Neural crest cell (in vitro differentiated cells): ENCODE measurements around the gene E2F8. TPM values are rescaled to one million over a fixed set of nuclear protein-coding genes. Genes with fewer than 3 reads are reported as not detected.

Experiments
- DNase-seq: peaks from one replicate; pipeline ENCODE4 v3.0.0; 2021; ENCODE audit warnings: low read depth, mixed read lengths, low spot score
- H3K27ac Mint-ChIP-seq: one replicate; pipeline ENCODE4 v1.8.0; 2021; ENCODE audit warnings: mild to moderate bottlenecking, mixed read lengths; ENCODE audit not compliant: unreplicated experiment
- H3K27me3 Mint-ChIP-seq: 2 replicates; pipeline ENCODE4 v1.8.0; 2021; ENCODE audit warnings: low read depth, mild to moderate bottlenecking, mixed read lengths
- H3K36me3 Mint-ChIP-seq: 2 replicates; pipeline ENCODE4 v1.8.0; 2021; ENCODE audit warnings: low read depth, mild to moderate bottlenecking, mixed read lengths
- H3K4me1 Mint-ChIP-seq: 2 replicates; pipeline ENCODE4 v1.8.0; 2021; ENCODE audit warnings: mixed read lengths
- H3K4me3 Mint-ChIP-seq: one replicate; pipeline ENCODE4 v1.8.0; 2021; ENCODE audit warnings: mild to moderate bottlenecking, mixed read lengths
- H3K9me3 Mint-ChIP-seq: 2 replicates; pipeline ENCODE4 v1.8.0; 2021; ENCODE audit warnings: mixed read lengths
- CTCF ChIP-seq: fragments of 200-600 bp; sonication (generic); conservative IDR thresholded peaks from 2 replicates; pipeline ENCODE4 v1.5.0; 2021; ENCODE audit warnings: antibody characterized with exemption, mild to moderate bottlenecking
- total RNA-seq: library from RNA; stranded (reverse); gene quantifications from 2 replicates; pipeline ENCODE4 v1.2.1, GENCODE V29; 2021

E2F8 gene
- total RNA-seq, 1 donor from 2014 or later, result 11.5 TPM

- Mint-ChIP-seq H3K27ac (no peak overlapping the region), H3K9me3 (no peaks in the 10 kb centered on the region), H3K4me3 (no peak overlapping the region), H3K4me1 (peaks cover 8% of the 10 kb centered on the region), H3K36me3 (no peaks in the 10 kb centered on the region), H3K27me3 (peaks cover 3% of the 10 kb centered on the region)
- no peak for TF ChIP-seq CTCF
- DNase-seq, result no peak
Measured at GRCh38 chr11:19283991-19284390, 43.2 kb upstream of the E2F8 start.

- no peaks in the 10 kb centered on the region for H3K9me3 Mint-ChIP-seq
- no peak overlapping the region for H3K27ac Mint-ChIP-seq
- H3K27me3 Mint-ChIP-seq, result no peaks in the 10 kb centered on the region
- H3K36me3 Mint-ChIP-seq, result no peaks in the 10 kb centered on the region
- DNase-seq, result no peak
- H3K4me3 Mint-ChIP-seq, result no peak overlapping the region
- no peak for TF ChIP-seq CTCF
- peaks cover 8% of the 10 kb centered on the region for H3K4me1 Mint-ChIP-seq
Measured at GRCh38 chr11:19281555-19281954, 40.8 kb upstream of the E2F8 start.

GRCh38 chr11:19281041-19281440, 40.3 kb upstream of the E2F8 start:
- Mint-ChIP-seq H3K27ac (no peak overlapping the region), H3K36me3 (no peaks in the 10 kb centered on the region), H3K4me1 (peaks cover 8% of the 10 kb centered on the region), H3K4me3 (no peak overlapping the region), H3K9me3 (no peaks in the 10 kb centered on the region), H3K27me3 (no peaks in the 10 kb centered on the region)
- no peak for TF ChIP-seq CTCF
- DNase-seq, result no peak

GRCh38 chr11:19279451-19279850, 38.7 kb upstream of the E2F8 start:
- DNase-seq, result no peak
- Mint-ChIP-seq H3K27me3 (peaks cover 2% of the 10 kb centered on the region), H3K4me3 (no peak overlapping the region), H3K27ac (no peak overlapping the region), H3K4me1 (peaks cover 8% of the 10 kb centered on the region), H3K9me3 (no peaks in the 10 kb centered on the region), H3K36me3 (no peaks in the 10 kb centered on the region)
- TF ChIP-seq CTCF, result no peak

GRCh38 chr11:19276859-19277808, 36.4 kb upstream of the E2F8 start:
- no peak overlapping the region for H3K4me3 Mint-ChIP-seq
- H3K4me1 Mint-ChIP-seq, result no peaks in the 10 kb centered on the region
- H3K9me3 Mint-ChIP-seq, result no peaks in the 10 kb centered on the region
- H3K27me3 Mint-ChIP-seq, result peaks cover 8% of the 10 kb centered on the region
- no peak overlapping the region for H3K27ac Mint-ChIP-seq
- no peak for DNase-seq
- TF ChIP-seq CTCF, result no peak
- H3K36me3 Mint-ChIP-seq, result no peaks in the 10 kb centered on the region
